ENCODE measurements around the gene CORO2B.

CORO2B gene

GRCh38 chr15:68612503-68612902 lies 33.7 kb downstream of the CORO2B start:
- no peak for DNase-seq

- no peak for DNase-seq
Observed at GRCh38 chr15:68612979-68613740, 34.4 kb downstream of the CORO2B start.

- no peak for DNase-seq
Observed at GRCh38 chr15:68614286-68615035, 35.7 kb downstream of the CORO2B start.

- no peak for DNase-seq
Observed at GRCh38 chr15:68615301-68615700, 36.5 kb downstream of the CORO2B start.

- no peak for DNase-seq
Observed at GRCh38 chr15:68615811-68616210, 37.0 kb downstream of the CORO2B start.

GRCh38 chr15:68616397-68616796 lies 37.6 kb downstream of the CORO2B start:
- DNase-seq = no peak

- no peak for DNase-seq
Observed at GRCh38 chr15:68617001-68617400, 38.2 kb downstream of the CORO2B start.

- DNase-seq = no peak
Observed at GRCh38 chr15:68617777-68618176, 39.0 kb downstream of the CORO2B start.

- DNase-seq = no peak
Observed at GRCh38 chr15:68618394-68618793, 39.6 kb downstream of the CORO2B start.

GRCh38 chr15:68618908-68619698 lies 40.3 kb downstream of the CORO2B start:
- no peak for DNase-seq

- no peak for DNase-seq
Observed at GRCh38 chr15:68620721-68621527, 42.1 kb downstream of the CORO2B start.

- DNase-seq = no peak
Observed at GRCh38 chr15:68621535-68621934, 42.7 kb downstream of the CORO2B start.

- DNase-seq = no peak
Observed at GRCh38 chr15:68623301-68623892, 44.6 kb downstream of the CORO2B start.

GRCh38 chr15:68625853-68626252 lies 47.1 kb downstream of the CORO2B start:
- DNase-seq = no peak

- DNase-seq = no peak
Observed at GRCh38 chr15:68626283-68626682, 47.5 kb downstream of the CORO2B start.

GRCh38 chr15:68626739-68627138 lies 47.9 kb downstream of the CORO2B start:
- no peak for DNase-seq

GRCh38 chr15:68627476-68627875 lies 48.7 kb downstream of the CORO2B start:
- no peak for DNase-seq

GRCh38 chr15:68627995-68628394 lies 49.2 kb downstream of the CORO2B start:
- DNase-seq = no peak

- no peak for DNase-seq
Observed at GRCh38 chr15:68629519-68630210, 50.9 kb downstream of the CORO2B start.

GRCh38 chr15:68630211-68630555 lies 51.4 kb downstream of the CORO2B start:
- DNase-seq = no peak

- DNase-seq = peak; percentile 19
Observed at GRCh38 chr15:68630836-68631235, 52.0 kb downstream of the CORO2B start.

- peak; percentile 51 for DNase-seq
Observed at GRCh38 chr15:68631601-68632051, 52.8 kb downstream of the CORO2B start.

All from RPMI8226 (cell line).